NCI-H146 treated with DMSO at 0.1 percent for 48 hours (cell line): ENCODE data around the gene USP53.
"Not testable (repeated sequence)": the region's sequence is repeated elsewhere in the genome, so short reads cannot be mapped to it uniquely, and the experiment has no call there.

Source experiments
- DNase-seq: peaks from one replicate; lab custom pipeline; 2025; ENCODE audit not compliant: unreplicated experiment; lab: John Stamatoyannopoulos, UW

Gene USP53

DNA sequence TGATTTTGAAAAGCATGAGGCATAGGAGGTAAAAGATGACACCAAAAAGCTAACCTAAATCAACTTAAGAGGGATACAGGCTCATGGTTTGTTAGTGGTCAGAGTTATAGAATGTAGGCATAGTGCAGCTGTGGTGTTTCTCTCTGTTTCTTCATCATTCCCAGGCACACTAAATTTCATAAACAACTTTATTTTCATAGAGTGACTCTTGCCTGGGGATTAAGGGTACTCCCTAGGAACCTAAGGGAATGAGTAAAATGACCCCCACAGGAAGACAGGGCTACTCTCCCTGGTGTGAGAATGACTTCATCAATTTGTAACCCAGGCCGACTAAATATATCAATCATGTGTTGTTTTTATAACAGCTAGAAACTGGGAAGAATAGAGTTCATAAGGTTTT lies 98.3 kb downstream of the USP53 start:
- DNase-seq = no peak

DNA sequence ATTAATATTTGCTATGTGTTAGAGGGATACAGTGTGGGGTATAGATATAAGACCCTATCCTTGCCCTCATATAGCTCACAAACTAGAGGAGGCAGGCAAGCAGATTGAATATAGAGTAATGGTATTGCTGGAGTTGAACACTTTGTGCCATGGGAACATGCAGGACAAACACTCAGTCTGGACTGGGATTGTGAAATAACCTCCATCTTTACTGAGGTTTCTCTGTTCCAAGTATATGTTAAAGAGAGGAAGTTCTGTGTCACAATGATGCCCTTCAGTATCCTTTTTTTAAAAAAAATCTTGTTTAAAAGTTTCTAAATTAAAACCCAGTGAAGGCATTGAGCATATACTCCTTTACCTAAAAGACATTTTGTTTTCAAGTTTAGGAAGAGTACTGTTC lies 100.7 kb downstream of the USP53 start:
- DNase-seq = no peak

DNA sequence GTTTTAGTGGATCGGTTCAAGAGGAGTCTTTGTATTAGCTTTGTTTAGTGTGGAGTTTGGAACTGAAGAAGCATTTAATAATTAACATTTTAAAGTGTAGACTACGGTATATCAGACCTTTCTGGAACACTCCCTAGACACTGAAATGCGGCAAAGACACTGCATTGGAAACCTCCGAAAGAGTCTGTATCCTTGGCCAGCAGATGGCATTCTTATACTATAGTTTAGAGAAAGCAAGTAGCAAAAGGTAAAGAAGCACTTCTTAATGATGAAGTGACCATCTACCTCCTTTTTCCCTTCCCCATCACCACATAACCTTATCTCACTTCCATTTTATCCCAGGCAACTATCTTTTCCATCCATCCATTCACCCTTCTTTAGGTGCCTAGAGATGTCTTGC lies 101.8 kb downstream of the USP53 start:
- peak; percentile 63 for DNase-seq

DNA sequence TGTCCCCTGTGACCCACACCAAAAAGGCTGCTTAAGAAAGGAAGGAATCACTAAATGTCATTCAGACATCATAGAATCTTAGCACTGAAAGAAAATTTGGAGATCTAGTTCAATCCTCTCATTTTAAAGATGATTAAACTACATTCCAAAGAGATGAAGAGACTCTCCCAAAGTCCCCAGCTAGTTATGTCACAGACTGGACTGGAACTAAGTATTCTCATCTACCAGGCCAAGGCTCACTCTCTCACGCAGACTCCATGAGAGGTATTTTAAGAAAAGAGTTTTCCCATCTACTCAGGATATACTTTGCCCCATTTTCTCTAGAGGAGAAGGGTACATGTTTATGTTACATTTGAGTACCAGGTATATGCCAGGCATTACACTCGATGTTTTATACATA lies 102.5 kb downstream of the USP53 start:
- no peak for DNase-seq

DNA sequence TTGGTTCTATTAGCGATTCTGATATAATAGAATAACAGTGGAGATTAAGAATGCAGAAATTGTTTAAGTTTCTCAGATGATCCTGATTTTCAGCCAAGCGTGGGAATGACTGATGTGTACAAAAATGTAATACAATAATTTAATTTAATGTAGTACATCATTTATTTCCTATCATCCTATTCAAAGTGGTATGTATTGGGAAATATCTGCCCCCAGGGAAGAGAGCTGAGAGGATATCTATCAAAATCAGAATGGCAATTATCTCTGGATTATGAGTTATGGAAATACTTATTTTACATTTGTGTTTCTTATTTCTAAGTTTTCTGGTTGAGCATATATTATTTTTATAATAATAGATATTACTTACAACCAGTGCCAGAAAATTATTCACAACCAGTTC lies 105.5 kb downstream of the USP53 start:
- DNase-seq = no peak

DNA sequence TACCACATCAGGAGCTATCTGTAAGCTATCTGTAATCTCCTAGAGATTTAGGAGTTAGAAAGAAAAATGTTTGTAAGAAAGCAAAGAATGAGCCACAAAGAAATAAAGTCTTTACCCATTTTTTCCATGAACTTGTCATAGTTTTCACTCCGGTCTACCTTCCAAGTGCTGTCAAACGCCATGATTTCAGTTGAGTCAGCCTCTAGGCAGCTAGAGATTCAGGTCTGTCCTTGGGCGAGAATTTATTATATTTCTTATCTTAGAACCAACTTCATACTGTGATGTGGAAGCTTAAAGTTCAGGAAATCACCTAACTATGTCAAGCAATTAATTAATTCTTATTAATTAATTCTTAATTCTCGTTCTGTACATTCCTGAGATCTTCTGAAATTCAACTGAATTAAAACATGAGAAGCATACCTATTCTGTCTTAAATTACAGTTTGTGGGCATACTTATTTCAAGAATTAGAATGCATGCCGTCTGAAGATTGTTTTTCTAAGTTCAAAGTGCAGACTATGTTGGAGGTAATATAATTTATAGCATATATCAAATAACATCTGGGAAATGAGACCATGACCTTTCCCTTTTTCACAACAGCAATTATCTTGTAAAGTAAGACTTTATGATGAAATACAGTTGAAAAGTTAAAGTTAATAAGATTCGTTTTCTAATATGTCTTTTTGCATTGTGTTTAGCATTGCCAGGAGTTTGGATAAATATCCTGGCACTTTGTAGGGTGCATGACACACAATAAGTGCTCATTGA lies 109.6 kb downstream of the USP53 start, which contains the start of gene FABP2:
FABP2 (minus strand) TSS at position 218 of the 767 bp plus-strand sequence; CDS start at position 182, 36 bp downstream.
- no peak for DNase-seq

DNA sequence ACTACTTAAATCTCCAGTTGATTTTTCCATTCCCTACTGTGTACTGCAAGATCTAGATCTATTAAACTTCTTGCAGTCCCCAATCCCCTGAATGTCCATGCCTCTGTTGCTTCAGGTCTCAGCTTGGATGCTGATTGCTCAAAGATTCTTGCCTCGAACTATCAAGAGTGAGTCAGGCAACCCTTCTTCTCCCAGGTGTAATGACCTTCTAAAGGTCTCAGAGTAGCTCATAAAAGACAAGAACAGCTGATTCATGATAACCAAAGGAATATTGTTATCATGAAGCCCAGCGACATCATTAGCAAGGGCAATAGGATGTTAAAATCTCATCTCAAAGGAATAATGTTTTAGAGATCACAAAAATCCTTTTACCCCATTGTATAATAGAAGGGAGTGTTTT lies 116.2 kb downstream of the USP53 start:
- no peak for DNase-seq

DNA sequence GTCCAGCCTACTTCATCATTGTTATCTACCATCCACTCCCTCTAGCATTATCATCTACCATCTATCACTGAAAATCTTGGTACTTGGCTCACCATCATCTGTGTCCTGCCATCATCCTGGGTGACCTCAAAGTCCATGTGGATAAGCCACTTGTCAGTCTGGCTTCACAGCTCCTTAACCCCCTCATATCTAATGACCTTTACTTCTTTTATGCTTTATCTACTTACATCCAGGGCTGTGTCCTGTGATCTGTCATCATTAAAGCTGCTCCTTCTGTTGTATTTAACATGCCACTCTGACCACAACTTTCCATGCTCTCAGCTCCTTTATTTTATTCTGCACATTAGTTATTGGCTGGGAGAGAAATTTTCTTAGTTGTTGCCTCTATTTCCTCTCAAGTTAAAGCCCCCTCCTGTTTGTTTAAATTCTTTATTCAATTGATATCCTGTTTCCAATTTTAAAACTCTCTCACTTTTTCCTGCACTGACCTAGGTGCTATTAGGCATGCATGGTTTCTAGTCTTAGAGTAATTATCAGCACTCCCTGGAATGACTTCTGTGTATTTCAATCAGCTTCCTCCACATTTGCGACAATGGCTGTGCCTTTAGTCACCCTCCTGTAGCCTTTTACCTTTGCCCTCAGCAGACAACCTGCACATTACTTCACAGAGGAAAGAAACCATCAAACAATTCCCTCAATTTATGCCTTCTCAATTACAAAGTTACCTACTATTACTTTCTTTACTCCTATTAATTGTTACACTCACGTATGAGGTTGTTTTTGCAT lies 117.5 kb downstream of the USP53 start:
- DNase-seq = no peak

DNA sequence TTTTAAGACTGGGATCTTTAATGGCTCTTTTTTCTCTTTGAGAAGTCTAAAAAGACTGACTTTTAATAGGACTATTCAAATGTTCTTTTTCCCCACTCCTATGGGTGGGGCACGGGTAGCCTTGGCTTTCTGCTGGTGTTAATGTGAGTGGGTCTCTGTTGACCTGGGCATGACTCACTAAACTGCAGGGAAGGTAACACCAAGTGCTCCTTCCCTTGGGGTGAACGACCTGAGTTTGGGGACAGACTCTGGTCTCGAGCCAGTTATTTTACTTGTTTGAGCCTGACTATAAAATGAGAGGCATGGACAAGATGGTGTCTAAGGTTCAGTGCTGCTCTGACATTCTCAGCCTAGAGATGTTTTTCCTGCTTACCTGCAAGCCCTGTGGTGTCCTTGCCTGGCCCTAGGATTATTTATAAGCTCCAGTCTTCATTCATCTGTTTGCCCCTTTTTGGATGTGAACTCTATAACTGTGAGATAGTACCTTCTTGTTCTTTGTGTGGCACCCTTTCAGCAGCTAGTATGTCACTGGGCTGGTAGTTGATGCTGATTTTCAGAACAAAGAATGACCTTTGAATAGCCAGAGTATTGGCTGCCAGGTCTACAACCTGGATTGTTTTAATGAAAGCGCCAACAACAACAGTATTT lies 123.9 kb downstream of the USP53 start:
- not testable (repeated sequence) for DNase-seq

DNA sequence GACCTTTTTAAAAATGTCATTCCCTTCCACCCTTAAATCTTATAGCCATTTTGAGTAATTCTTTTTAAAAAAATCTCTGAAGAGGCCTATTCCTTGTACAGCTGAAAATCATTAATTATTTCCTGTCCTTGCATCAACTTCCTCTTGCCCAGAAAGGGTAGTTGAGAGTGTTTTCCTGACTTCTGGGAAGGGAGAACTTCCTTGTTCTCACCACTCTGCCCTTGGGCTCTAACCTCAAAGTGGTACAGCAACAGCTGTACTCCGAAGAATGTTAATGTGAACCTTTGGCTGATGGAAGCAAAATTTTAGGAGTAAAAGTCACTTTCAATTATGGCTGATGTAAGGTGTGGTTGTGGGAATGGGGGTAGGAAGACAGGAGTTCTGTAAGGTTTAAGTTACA lies 124.5 kb downstream of the USP53 start:
- DNase-seq = no peak

DNA sequence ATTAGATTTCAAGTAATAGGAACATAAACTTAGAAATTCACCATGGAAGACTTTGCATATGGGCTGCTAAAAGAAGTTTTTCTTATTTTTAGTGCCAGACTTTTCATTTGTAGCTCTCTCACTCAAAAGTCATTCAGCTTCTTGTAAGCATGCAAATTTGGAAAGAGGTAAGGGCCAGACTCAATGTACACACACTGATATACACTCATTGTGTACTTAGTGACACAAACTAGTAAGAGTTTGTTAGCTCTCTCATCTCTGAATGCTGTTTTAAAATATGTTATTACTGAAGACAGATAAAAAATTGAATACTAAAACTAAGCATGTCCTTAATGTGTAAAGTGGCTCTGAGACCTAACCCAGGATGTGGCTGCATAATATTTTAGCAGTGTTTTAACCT lies 127.4 kb downstream of the USP53 start:
- DNase-seq = not testable (repeated sequence)

DNA sequence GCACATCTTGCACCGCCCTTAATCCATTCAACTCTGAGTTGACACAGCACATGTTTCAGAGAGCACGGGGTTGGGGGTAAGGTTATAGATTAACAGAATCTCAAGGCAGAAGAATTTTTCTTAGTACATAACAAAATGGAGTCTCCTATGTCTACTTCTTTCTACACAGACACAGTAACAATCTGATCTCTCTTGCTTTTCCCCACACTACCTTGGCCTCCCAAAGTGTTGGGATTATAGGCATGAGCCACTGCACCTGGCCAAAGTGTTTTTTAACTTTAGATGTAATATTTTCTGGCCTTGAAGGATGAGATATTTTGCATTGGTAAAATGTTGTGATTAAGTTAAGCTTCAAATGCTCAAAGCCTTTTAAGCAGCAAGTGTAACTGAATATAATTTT lies 130.8 kb downstream of the USP53 start:
- DNase-seq = not testable (repeated sequence)
